Calu3 (cell line): ENCODE results near the gene FMN2. TPM values are rescaled to one million over a fixed set of nuclear protein-coding genes. Genes with fewer than 3 reads are reported as not detected.
"Not testable (repeated sequence)": the region's sequence is repeated elsewhere in the genome, so short reads cannot be mapped to it uniquely, and the experiment has no call there.

ENCODE experiments used
- BruUV-seq: library from RNA; stranded (reverse); fragments of 400-500 nt; replicated peaks from 2 replicates; lab custom pipeline; 2021; lab: Mats Ljungman, UMichigan
- CTCF ChIA-PET: fragments of 300-600 bp; sonication (Branson Sonifier 250); formaldehyde crosslinking; loops from one replicate; lab custom pipeline; 2022; ENCODE audit warnings: antibody characterized with exemption; lab: Charles Lee
- DNase-seq: peaks from one replicate; pipeline ENCODE4 v3.0.0; 2022
- H3K27ac Mint-ChIP-seq: one replicate; pipeline ENCODE4 v1.8.0; 2022; ENCODE audit warnings: mixed read lengths; ENCODE audit not compliant: unreplicated experiment
- H3K27me3 Mint-ChIP-seq: one replicate; pipeline ENCODE4 v1.8.0; 2022; ENCODE audit warnings: mixed read lengths; ENCODE audit not compliant: unreplicated experiment
- H3K36me3 Mint-ChIP-seq: one replicate; pipeline ENCODE4 v1.8.0; 2022; ENCODE audit warnings: mild to moderate bottlenecking, moderate library complexity, mixed read lengths; ENCODE audit not compliant: insufficient read depth, unreplicated experiment
- H3K4me1 Mint-ChIP-seq: one replicate; pipeline ENCODE4 v1.8.0; 2022; ENCODE audit warnings: mild to moderate bottlenecking, low read depth, mixed read lengths; ENCODE audit not compliant: unreplicated experiment
- H3K4me3 Mint-ChIP-seq: one replicate; pipeline ENCODE4 v1.8.0; 2022; ENCODE audit warnings: mild to moderate bottlenecking, low read depth, moderate library complexity, mixed read lengths; ENCODE audit not compliant: unreplicated experiment
- H3K9me3 Mint-ChIP-seq: one replicate; pipeline ENCODE4 v1.8.0; 2022; ENCODE audit warnings: low read depth, mixed read lengths; ENCODE audit not compliant: unreplicated experiment
- intact Hi-C: fragments of 100-400 bp; cut with micrococcal nuclease; formaldehyde crosslinking; loops from one replicate; pipeline ENCODE4 v1.10.0; 2022; ENCODE audit not compliant: unreplicated experiment
- total RNA-seq: library from RNA; stranded (reverse); gene quantifications from 2 replicates; pipeline ENCODE4 v1.2.3, GENCODE V29; 2022
- TF ChIP-seq, protein P1 (sequence below): fragments of 200-600 bp; IDR thresholded peaks from one replicate; pipeline ENCODE4 v1.8.0; 2022; ENCODE audit warnings: antibody characterized with exemption; ENCODE audit not compliant: unreplicated experiment

The FMN2 gene
- total RNA-seq, 1 experiment from 2014 or later = 0.12 TPM

DNA sequence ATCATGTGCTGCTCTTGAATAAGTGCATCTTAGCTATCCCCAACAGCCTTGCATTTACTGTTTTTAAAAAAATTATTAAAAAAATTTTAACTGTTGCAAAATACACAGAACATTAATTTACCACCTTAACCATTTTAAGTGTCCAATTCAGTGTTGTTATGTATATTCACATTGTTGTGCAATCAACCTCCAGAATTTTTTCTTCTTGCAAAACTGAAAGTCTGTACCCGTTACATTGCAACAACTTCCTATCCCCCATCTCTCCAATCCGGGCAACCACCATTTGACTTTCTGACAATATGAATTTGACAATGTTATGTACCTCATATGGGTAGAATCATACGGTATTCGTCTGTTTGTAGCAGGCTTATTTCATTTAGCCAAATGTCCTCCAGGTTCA is 83.1 kb downstream of the FMN2 start:
- BruUV-seq = no TSS peak
- Mint-ChIP-seq H3K4me3 (no peak overlapping the region), H3K27ac (no peak overlapping the region), H3K4me1 (no peaks in the 10 kb centered on the region), H3K27me3 (no peaks in the 10 kb centered on the region), H3K36me3 (no peaks in the 10 kb centered on the region), H3K9me3 (no peaks in the 10 kb centered on the region)
- DNase-seq = no peak
- CTCF ChIA-PET = no interaction called here
- TF ChIP-seq, protein P1, sequence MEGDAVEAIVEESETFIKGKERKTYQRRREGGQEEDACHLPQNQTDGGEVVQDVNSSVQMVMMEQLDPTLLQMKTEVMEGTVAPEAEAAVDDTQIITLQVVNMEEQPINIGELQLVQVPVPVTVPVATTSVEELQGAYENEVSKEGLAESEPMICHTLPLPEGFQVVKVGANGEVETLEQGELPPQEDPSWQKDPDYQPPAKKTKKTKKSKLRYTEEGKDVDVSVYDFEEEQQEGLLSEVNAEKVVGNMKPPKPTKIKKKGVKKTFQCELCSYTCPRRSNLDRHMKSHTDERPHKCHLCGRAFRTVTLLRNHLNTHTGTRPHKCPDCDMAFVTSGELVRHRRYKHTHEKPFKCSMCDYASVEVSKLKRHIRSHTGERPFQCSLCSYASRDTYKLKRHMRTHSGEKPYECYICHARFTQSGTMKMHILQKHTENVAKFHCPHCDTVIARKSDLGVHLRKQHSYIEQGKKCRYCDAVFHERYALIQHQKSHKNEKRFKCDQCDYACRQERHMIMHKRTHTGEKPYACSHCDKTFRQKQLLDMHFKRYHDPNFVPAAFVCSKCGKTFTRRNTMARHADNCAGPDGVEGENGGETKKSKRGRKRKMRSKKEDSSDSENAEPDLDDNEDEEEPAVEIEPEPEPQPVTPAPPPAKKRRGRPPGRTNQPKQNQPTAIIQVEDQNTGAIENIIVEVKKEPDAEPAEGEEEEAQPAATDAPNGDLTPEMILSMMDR = no peak
- intact Hi-C loops = no loop called here

DNA sequence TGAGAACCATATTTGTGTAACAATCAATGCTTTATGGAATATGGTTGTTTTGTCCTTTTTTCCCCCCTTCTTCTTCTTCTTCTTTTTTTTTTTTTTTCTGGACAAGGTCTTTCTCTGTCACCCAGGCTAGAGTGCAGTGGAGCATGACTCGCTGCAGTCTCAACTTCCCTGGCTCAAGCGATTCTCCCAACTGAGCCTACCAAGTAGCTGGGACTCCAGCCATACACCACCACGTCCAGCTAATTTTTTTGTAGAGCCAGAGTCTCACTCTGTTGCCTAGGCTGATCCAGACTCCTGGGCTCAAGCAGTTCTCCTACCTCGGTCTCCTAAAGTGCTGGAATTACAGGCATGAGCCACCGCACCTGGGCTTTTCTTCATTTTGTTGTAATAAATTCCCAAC is 86.7 kb downstream of the FMN2 start:
- Mint-ChIP-seq H3K27me3 (no peaks in the 10 kb centered on the region), H3K27ac (no peak overlapping the region), H3K9me3 (no peaks in the 10 kb centered on the region), H3K4me3 (no peak overlapping the region), H3K4me1 (no peaks in the 10 kb centered on the region), H3K36me3 (no peaks in the 10 kb centered on the region)
- no TSS peak for BruUV-seq
- intact Hi-C loops = no loop called here
- DNase-seq = no peak
- TF ChIP-seq, protein P1 = no peak
- CTCF ChIA-PET = no interaction called here

DNA sequence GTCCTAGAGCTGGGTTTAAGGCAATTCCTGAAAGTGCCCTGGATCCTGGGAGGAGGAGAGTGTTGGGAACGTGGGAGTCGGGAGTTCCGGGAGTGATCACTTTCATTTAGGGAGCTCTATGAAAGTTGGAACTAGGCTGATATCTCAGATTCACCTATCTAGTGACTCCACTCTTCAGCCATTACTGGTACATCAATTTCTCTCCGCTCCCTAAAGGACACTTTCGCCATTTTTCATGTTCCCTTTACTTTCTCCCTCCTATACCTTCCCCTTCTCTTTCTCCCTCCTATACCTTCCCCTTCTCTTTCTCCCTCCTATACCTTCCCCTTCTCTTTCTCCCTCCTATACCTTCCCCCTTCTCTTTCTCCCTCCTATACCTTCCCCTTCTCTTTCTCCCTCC is 93.0 kb downstream of the FMN2 start:
- H3K27ac Mint-ChIP-seq, H3K4me1 Mint-ChIP-seq, DNase-seq, H3K4me3 Mint-ChIP-seq, H3K9me3 Mint-ChIP-seq, intact Hi-C loops, BruUV-seq, H3K36me3 Mint-ChIP-seq, CTCF ChIA-PET: not testable (repeated sequence)
- H3K27me3 Mint-ChIP-seq = peaks cover 26% of the 10 kb centered on the region

DNA sequence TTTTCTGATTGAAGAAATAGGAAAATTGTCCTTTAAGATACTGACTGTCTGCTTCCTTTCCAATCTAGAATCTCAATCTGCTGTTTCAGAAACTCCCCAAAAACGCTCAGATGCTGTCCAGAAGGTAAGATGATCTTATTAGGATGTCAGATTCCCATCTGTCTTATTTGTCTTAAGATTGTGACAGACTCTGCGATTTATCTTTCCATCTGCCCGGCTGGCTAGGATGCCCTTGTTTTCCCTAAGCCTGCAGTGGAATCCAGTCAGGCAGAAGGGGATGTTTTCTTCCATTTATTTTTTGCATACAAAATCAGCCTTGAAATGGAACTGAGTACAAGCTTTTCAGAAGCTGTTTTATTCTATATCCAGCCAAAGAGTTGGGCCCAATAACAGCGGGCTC is 96.5 kb downstream of the FMN2 start:
- no peak overlapping the region for H3K4me3 Mint-ChIP-seq
- CTCF ChIA-PET = no interaction called here
- no peaks in the 10 kb centered on the region for H3K9me3 Mint-ChIP-seq
- H3K4me1 Mint-ChIP-seq = peaks cover 9% of the 10 kb centered on the region
- peaks cover 26% of the 10 kb centered on the region for H3K27me3 Mint-ChIP-seq
- intact Hi-C loops = no loop called here
- BruUV-seq = no TSS peak
- DNase-seq = no peak
- no peak overlapping the region for H3K27ac Mint-ChIP-seq
- TF ChIP-seq, protein P1 = no peak
- no peaks in the 10 kb centered on the region for H3K36me3 Mint-ChIP-seq

DNA sequence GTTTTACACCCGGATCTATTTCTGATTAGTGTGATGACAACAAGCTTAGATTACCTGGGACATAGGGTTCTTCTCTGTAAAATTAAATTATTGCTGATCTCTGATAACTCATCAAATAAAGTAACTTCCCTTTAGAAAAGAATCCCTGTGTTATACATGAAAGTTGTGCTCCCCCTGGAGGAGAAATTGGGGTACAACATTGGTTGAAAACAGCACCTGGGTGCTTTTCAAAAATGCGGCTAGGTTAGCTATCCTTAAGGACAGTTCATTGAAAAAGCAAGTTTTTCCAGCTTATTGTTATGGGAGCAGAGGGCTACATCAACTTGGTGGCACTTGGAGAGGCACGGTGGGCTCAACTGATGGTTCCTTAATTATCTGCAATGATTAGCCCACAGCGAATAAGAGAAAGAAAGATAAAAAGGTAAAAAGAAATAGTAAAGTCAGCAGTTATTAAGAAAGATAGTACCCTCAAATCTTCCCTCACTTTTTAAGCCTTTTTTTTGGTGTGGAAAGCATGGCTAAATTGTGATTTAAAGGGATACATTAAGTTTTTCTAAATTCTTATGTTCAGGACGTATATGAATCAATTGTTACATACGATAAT is 97.8 kb downstream of the FMN2 start:
- TF ChIP-seq, protein P1 = peak; percentile 56
- no TSS peak for BruUV-seq
- H3K4me3 Mint-ChIP-seq = peak overlapping the region; percentile 19
- intact Hi-C loops = loop anchor here (1.0 kb wide), 1 partner anchor 162 kb away; no protein-coding TSS in a partner anchor
- no peaks in the 10 kb centered on the region for H3K9me3 Mint-ChIP-seq
- H3K27me3 Mint-ChIP-seq = peaks cover 25% of the 10 kb centered on the region
- H3K27ac Mint-ChIP-seq = peak overlapping the region; percentile 16
- DNase-seq = peak; percentile 67
- H3K36me3 Mint-ChIP-seq = no peaks in the 10 kb centered on the region
- CTCF ChIA-PET = interaction anchor here (0.8 to 1.1 kb wide), 2 partner anchors 159 to 417 kb away, joined by 3 read pairs; no protein-coding TSS in a partner anchor
- H3K4me1 Mint-ChIP-seq = peaks cover 9% of the 10 kb centered on the region
